KMS-11 (cell line): Measurements from ENCODE around the gene THAP4.

Experiments used
- H2AFZ ChIP-seq: fragments of 200-600 bp; sonication (generic); 2 replicates; pipeline ENCODE4 v1.6.1; 2016; ENCODE audit warnings: antibody characterized with exemption, mixed run types, low read depth
- H3K27ac ChIP-seq: fragments of 200-600 bp; sonication (generic); 2 replicates; pipeline ENCODE4 v1.6.1; 2016; ENCODE audit warnings: mild to moderate bottlenecking, mixed run types
- H3K27me3 ChIP-seq: fragments of 200-600 bp; sonication (generic); 2 replicates; pipeline ENCODE4 v1.6.1; 2017; ENCODE audit warnings: mild to moderate bottlenecking, low read depth, mixed run types, moderate library complexity; ENCODE audit not compliant: insufficient read depth
- H3K36me3 ChIP-seq: fragments of 200-600 bp; sonication (generic); 2 replicates; pipeline ENCODE4 v1.6.1; 2017; ENCODE audit warnings: mild to moderate bottlenecking, mixed run types; ENCODE audit not compliant: insufficient read depth
- H3K4me1 ChIP-seq: fragments of 200-600 bp; sonication (generic); 2 replicates; pipeline ENCODE4 v1.6.1; 2016; ENCODE audit warnings: mild to moderate bottlenecking, low read depth, mixed run types; ENCODE audit not compliant: poor library complexity, severe bottlenecking
- H3K4me2 ChIP-seq: fragments of 200-600 bp; sonication (generic); 2 replicates; pipeline ENCODE4 v1.7.0; 2016; ENCODE audit warnings: mild to moderate bottlenecking, mixed run types
- H3K4me3 ChIP-seq: fragments of 200-600 bp; sonication (generic); IDR thresholded peaks from 2 replicates; pipeline ENCODE4 v1.6.1; 2017; ENCODE audit warnings: low read depth, low read length, mixed read lengths; ENCODE audit not compliant: insufficient read depth
- H3K79me2 ChIP-seq: fragments of 200-600 bp; sonication (generic); 2 replicates; pipeline ENCODE4 v1.6.1; 2016; ENCODE audit warnings: low read depth, mixed run types; ENCODE audit not compliant: insufficient read depth
- H3K9ac ChIP-seq: fragments of 200-600 bp; sonication (generic); 2 replicates; pipeline ENCODE4 v1.6.1; 2016; ENCODE audit warnings: mild to moderate bottlenecking, mixed run types
- H4K20me1 ChIP-seq: fragments of 200-600 bp; sonication (generic); 2 replicates; pipeline ENCODE4 v1.6.1; 2016; ENCODE audit warnings: mild to moderate bottlenecking, mixed run types; ENCODE audit not compliant: insufficient read depth
- CTCF ChIP-seq: fragments of 200-600 bp; sonication (generic); conservative IDR thresholded peaks from 2 replicates; pipeline ENCODE4 v1.6.1; 2017; ENCODE audit warnings: low read depth, mild to moderate bottlenecking, antibody characterized with exemption, low read length, moderate library complexity, mixed read lengths

Gene THAP4

GRCh38 chr2:241609859-241610793, 26.8 kb downstream of the THAP4 start:
- no peak overlapping the region for H3K4me2 ChIP-seq
- H3K4me1 ChIP-seq, result no peaks in the 10 kb centered on the region
- no peak overlapping the region for H2AFZ ChIP-seq
- no peak overlapping the region for H3K27ac ChIP-seq
- TF ChIP-seq CTCF, result no peak
- H3K79me2 ChIP-seq, result no peaks in the 10 kb centered on the region; the same call in 1 of the 2 replicates
- H3K36me3 ChIP-seq, result no peaks in the 10 kb centered on the region
- no peak overlapping the region for H3K4me3 ChIP-seq
- no peaks in the 10 kb centered on the region for H4K20me1 ChIP-seq
- no peak overlapping the region for H3K9ac ChIP-seq
- H3K27me3 ChIP-seq, result no peaks in the 10 kb centered on the region

GRCh38 chr2:241608881-241609280, 28.1 kb downstream of the THAP4 start:
- Histone ChIP-seq H3K4me2 (no peak overlapping the region), H4K20me1 (no peaks in the 10 kb centered on the region)
- TF ChIP-seq CTCF, result no peak

DNA sequence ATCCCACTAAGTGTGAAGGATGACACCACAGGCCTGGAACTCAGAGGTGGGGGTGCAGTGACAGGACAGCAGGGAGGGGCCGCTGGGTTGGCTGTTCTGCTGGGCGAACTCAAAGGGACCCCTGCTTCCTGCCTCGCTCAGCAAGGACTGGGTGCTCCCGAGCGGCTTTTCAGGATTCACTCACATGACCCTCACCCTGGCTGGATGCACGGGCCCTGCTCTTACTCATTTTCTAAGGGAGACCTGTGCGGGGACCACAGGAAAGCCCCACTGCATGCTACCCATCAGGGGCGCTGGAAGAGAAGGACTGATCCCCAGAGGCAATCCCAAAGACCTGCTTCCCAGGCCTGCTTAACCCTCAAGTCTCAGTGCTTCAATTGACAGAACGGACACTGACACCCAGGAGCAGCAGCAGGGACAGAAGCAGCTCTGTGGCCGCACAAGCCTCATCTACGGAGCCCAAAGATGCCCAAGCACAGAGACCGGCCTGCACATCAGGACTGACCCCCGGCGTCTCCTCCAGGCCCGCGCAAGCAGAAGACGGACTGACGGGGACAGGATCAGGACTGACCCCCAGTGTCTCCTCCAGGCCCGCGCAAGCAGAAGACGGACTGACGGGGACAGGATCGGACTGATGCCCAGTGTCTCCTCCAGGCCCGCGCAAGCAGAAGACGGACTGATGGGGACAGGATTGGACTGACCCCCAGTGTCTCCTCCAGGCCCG, 29.6 kb downstream of the THAP4 start:
- Histone ChIP-seq H3K9ac (no peak overlapping the region), H3K4me2 (no peak overlapping the region), H3K27ac (no peak overlapping the region), H3K4me3 (no peak overlapping the region), H4K20me1 (no peaks in the 10 kb centered on the region), H3K27me3 (no peaks in the 10 kb centered on the region), H3K36me3 (no peaks in the 10 kb centered on the region; the same call in 1 of the 2 replicates), H2AFZ (no peak overlapping the region), H3K79me2 (no peaks in the 10 kb centered on the region), H3K4me1 (no peaks in the 10 kb centered on the region)
- TF ChIP-seq CTCF, result no peak

More at GRCh38 chr2:241608881-241609280, 28.1 kb downstream of the THAP4 start:
- Histone ChIP-seq H2AFZ (no peak overlapping the region), H3K4me3 (no peak overlapping the region), H3K36me3 (no peaks in the 10 kb centered on the region), H3K9ac (no peak overlapping the region), H3K4me1 (no peaks in the 10 kb centered on the region), H3K27me3 (no peaks in the 10 kb centered on the region), H3K27ac (no peak overlapping the region), H3K79me2 (no peaks in the 10 kb centered on the region; the same call in 1 of the 2 replicates)

- TF ChIP-seq CTCF, result no peak
- no peak overlapping the region for H3K9ac ChIP-seq
- H3K36me3 ChIP-seq, result no peaks in the 10 kb centered on the region; the same call in 1 of the 2 replicates
- H3K4me1 ChIP-seq, result no peaks in the 10 kb centered on the region
- no peak overlapping the region for H3K27ac ChIP-seq
- no peaks in the 10 kb centered on the region for H3K27me3 ChIP-seq
- H4K20me1 ChIP-seq, result no peaks in the 10 kb centered on the region
- H3K79me2 ChIP-seq, result no peaks in the 10 kb centered on the region
- no peak overlapping the region for H2AFZ ChIP-seq
- no peak overlapping the region for H3K4me2 ChIP-seq
- H3K4me3 ChIP-seq, result no peak overlapping the region
Observed at GRCh38 chr2:241606186-241606585, 30.8 kb downstream of the THAP4 start.
